H1 (cell line): ENCODE measurements around the gene GJA5. TPM values are rescaled to one million over a fixed set of nuclear protein-coding genes. Genes with fewer than 3 reads are reported as not detected.

Experiments used
- CTCF ChIA-PET: fragments of 300-600 bp; sonication (Branson Sonifier 250); formaldehyde crosslinking; loops from one replicate; lab custom pipeline; 2021; ENCODE audit not compliant: partially characterized antibody; lab: Charles Lee
- POLR2A ChIA-PET: fragments of 300-600 bp; sonication (Branson Sonifier 250); formaldehyde crosslinking; loops from one replicate; lab custom pipeline; 2021; ENCODE audit warnings: inconsistent platforms; ENCODE audit not compliant: partially characterized antibody; lab: Charles Lee
- DNase-seq, 2 experiments: peaks; one replicate each; pipeline versions ENCODE4 v3.0.0 to v3.0.0-alpha.2; 2010 to 2022; ENCODE audit warnings: low spot score in 2 of 2, low read depth in 1 of 2, mixed read lengths in 1 of 2
- FAIRE-seq: peaks from 2 replicates; lab custom pipeline; 2011; peaks lifted over from hg19 to GRCh38; lab: Jason Lieb, UNC
- H2AFZ ChIP-seq: 2 replicates; pipeline ENCODE4 v1.8.1; 2012; ENCODE audit warnings: low read length, inconsistent platforms
- H2AK5ac ChIP-seq: 2 replicates; pipeline ENCODE4 v1.6.1; 2013; ENCODE audit warnings: low read depth, low read length
- H2BK120ac ChIP-seq: replicated peaks from 2 replicates; pipeline ENCODE3; 2013; ENCODE audit warnings: low read depth, low read length, inconsistent platforms
- H2BK12ac ChIP-seq: 2 replicates; pipeline ENCODE4 v1.6.1; 2013; ENCODE audit warnings: low read depth, low read length
- H2BK15ac ChIP-seq: 2 replicates; pipeline ENCODE4 v1.6.1; 2013; ENCODE audit warnings: low read length
- H2BK20ac ChIP-seq: 2 replicates; pipeline ENCODE4 v1.6.1; 2013; ENCODE audit warnings: low read length
- H2BK5ac ChIP-seq: 2 replicates; pipeline ENCODE4 v1.6.1; 2013; ENCODE audit warnings: low read depth, low read length
- H3K14ac ChIP-seq: 2 replicates; pipeline ENCODE4 v1.6.1; 2013; ENCODE audit warnings: inconsistent platforms; ENCODE audit not compliant: insufficient read length
- H3K18ac ChIP-seq: 2 replicates; pipeline ENCODE4 v1.6.1; 2013; ENCODE audit warnings: low read length; ENCODE audit errors: extremely low read depth
- H3K23ac ChIP-seq: 2 replicates; pipeline ENCODE4 v1.6.1; 2013; ENCODE audit warnings: inconsistent platforms; ENCODE audit not compliant: insufficient read length
- H3K23me2 ChIP-seq: 2 replicates; pipeline ENCODE4 v1.6.1; 2013; ENCODE audit warnings: low read depth, low read length
- H3K27ac ChIP-seq: 2 replicates; pipeline ENCODE4 v1.6.1; 2011; ENCODE audit warnings: low read depth, low read length, inconsistent platforms
- H3K27me3 ChIP-seq, 4 experiments: replicated peaks in 1 of 4; 1 replicate in 1 of 4; 2 replicates in 3 of 4; pipeline versions ENCODE4 v1.6.1 to v1.8.1; 2011 to 2013; ENCODE audit warnings: low read length in 3 of 4, mild to moderate bottlenecking in 3 of 4, inconsistent platforms in 2 of 4, mixed read lengths in 2 of 4, moderate library complexity in 1 of 4; ENCODE audit not compliant: control insufficient read depth in 3 of 4, insufficient read depth in 3 of 4; ENCODE audit errors: extremely low read depth in 1 of 4
- H3K36me3 ChIP-seq, 4 experiments: 2 replicates each; pipeline versions ENCODE4 v1.6.1 to v1.8.1; 2011 to 2013; ENCODE audit warnings: mild to moderate bottlenecking in 4 of 4, low read length in 3 of 4, moderate library complexity in 2 of 4, control low read depth in 1 of 4, inconsistent platforms in 1 of 4; ENCODE audit not compliant: insufficient read depth in 4 of 4, control insufficient read depth in 2 of 4
- H3K4ac ChIP-seq: replicated peaks from 2 replicates; pipeline ENCODE3; 2013; ENCODE audit warnings: low read length, low read depth, mixed read lengths, inconsistent platforms; ENCODE audit not compliant: insufficient read length
- H3K4me1 ChIP-seq, 4 experiments: replicated peaks in 1 of 4; 1 replicate in 1 of 4; 2 replicates in 3 of 4; pipeline versions ENCODE4 v1.6.1 to v1.8.1; 2011 to 2013; ENCODE audit warnings: low read length in 3 of 4, inconsistent platforms in 2 of 4, mixed read lengths in 1 of 4; ENCODE audit not compliant: insufficient read depth in 4 of 4, control insufficient read depth in 3 of 4
- H3K4me2 ChIP-seq, 2 experiments: 2 replicates each; pipeline versions ENCODE4 v1.6.1 to v1.8.1; 2011 to 2013; ENCODE audit warnings: low read depth in 2 of 2, low read length in 2 of 2, control low read depth in 1 of 2, inconsistent platforms in 1 of 2, mild to moderate bottlenecking in 1 of 2; ENCODE audit not compliant: insufficient read depth in 1 of 2
- H3K4me3 ChIP-seq, 4 experiments: fragments of 200-600, 300-600 bp in 1 of 4; sonication (generic), shearing (Covaris generic), sonication (Bioruptor Twin) in 1 of 4; 2 replicates each; pipeline versions ENCODE4 v1.5.1 to v1.8.1; 2011 to 2016; ENCODE audit warnings: low read length in 4 of 4, low read depth in 3 of 4, control low read depth in 2 of 4, inconsistent platforms in 2 of 4, mild to moderate bottlenecking in 2 of 4, mixed read lengths in 1 of 4, moderate library complexity in 1 of 4; ENCODE audit not compliant: insufficient read depth in 2 of 4; ENCODE audit errors: extremely low read depth in 1 of 4
- H3K56ac ChIP-seq: replicated peaks from 2 replicates; pipeline ENCODE3; 2013; ENCODE audit warnings: low read depth, mild to moderate bottlenecking, mixed read lengths, low read length, inconsistent platforms; ENCODE audit not compliant: insufficient read length
- H3K79me1 ChIP-seq: 2 replicates; pipeline ENCODE4 v1.6.1; 2013; ENCODE audit warnings: low read depth, low read length, control low read depth
- H3K79me2 ChIP-seq, 2 experiments: 2 replicates each; pipeline versions ENCODE4 v1.6.1 to v1.8.1; 2012 to 2013; ENCODE audit warnings: low read length in 2 of 2, mild to moderate bottlenecking in 2 of 2, inconsistent platforms in 1 of 2; ENCODE audit not compliant: insufficient read depth in 2 of 2, control insufficient read depth in 1 of 2
- H3K9ac ChIP-seq, 4 experiments: replicated peaks in 1 of 4; 1 replicate in 1 of 4; 2 replicates in 3 of 4; pipeline versions ENCODE4 v1.6.1 to v1.8.1; 2011 to 2013; ENCODE audit warnings: low read depth in 3 of 4, low read length in 3 of 4, control low read depth in 2 of 4, mild to moderate bottlenecking in 2 of 4, moderate library complexity in 2 of 4, inconsistent platforms in 1 of 4; ENCODE audit errors: extremely low read depth in 1 of 4
- H3K9me3 ChIP-seq, 2 experiments: 2 replicates each; pipeline versions ENCODE4 v1.6.1 to v1.8.1; 2012 to 2013; ENCODE audit warnings: mild to moderate bottlenecking in 2 of 2, moderate library complexity in 2 of 2, control low read depth in 1 of 2, inconsistent platforms in 1 of 2, low read depth in 1 of 2, low read length in 1 of 2, mixed read lengths in 1 of 2; ENCODE audit not compliant: insufficient read depth in 2 of 2
- H4K20me1 ChIP-seq, 2 experiments: replicated peaks in 1 of 2; 2 replicates each; pipeline versions ENCODE3 to v1.8.1; 2011 to 2013; ENCODE audit warnings: inconsistent platforms in 2 of 2, low read length in 2 of 2, mild to moderate bottlenecking in 1 of 2; ENCODE audit not compliant: insufficient read depth in 2 of 2, control insufficient read depth in 1 of 2
- H4K5ac ChIP-seq: 2 replicates; pipeline ENCODE4 v1.6.1; 2013; ENCODE audit warnings: low read length, low read depth, mixed read lengths, inconsistent platforms; ENCODE audit not compliant: insufficient read length
- H4K8ac ChIP-seq: 2 replicates; pipeline ENCODE4 v1.8.0; 2013; ENCODE audit warnings: mild to moderate bottlenecking, moderate library complexity, low read length, inconsistent platforms; ENCODE audit not compliant: insufficient read depth; ENCODE audit errors: extremely low read depth
- H4K91ac ChIP-seq: replicated peaks from 2 replicates; pipeline ENCODE3; 2013; ENCODE audit warnings: low read length, mixed read lengths, inconsistent platforms; ENCODE audit not compliant: insufficient read length
- CBX8 ChIP-seq: fragments of 300-800, 300-1000 bp; sonication (generic); IDR thresholded peaks from 2 replicates; pipeline ENCODE4 v1.7.1; 2016; ENCODE audit warnings: low read depth, low read length, borderline replicate concordance
- CHD1 ChIP-seq: IDR thresholded peaks from 2 replicates; pipeline ENCODE4 v1.6.1; 2012; ENCODE audit warnings: low read depth, low read length, improper control_type of control experiment
- CTBP2 ChIP-seq: IDR thresholded peaks from 2 replicates; pipeline ENCODE4 v1.7.0; 2011; ENCODE audit warnings: borderline replicate concordance, mild to moderate bottlenecking, moderate library complexity, mixed read lengths, low read length; ENCODE audit not compliant: insufficient read depth, insufficient read length
- E2F6 ChIP-seq: IDR thresholded peaks from 2 replicates; pipeline ENCODE4 v1.6.1; 2012; ENCODE audit warnings: inconsistent platforms
- HDAC6 ChIP-seq: IDR thresholded peaks from one replicate; pipeline ENCODE4 v1.7.1; 2012; ENCODE audit warnings: low read depth, mild to moderate bottlenecking, inconsistent platforms, low read length, moderate library complexity
- NRF1 ChIP-seq: IDR thresholded peaks from 2 replicates; pipeline ENCODE4 v1.6.1; 2011; ENCODE audit warnings: mild to moderate bottlenecking, low read depth, low read length, improper control_type of control experiment
- POLR2A ChIP-seq, 2 experiments: IDR thresholded peaks; 1 replicate in 1 of 2; 2 replicates in 1 of 2; pipeline ENCODE4 v1.6.1; 2011; ENCODE audit warnings: low read depth in 2 of 2, low read length in 2 of 2, mild to moderate bottlenecking in 2 of 2; ENCODE audit errors: control extremely low read depth in 1 of 2
- RFX5 ChIP-seq: IDR thresholded peaks from 2 replicates; pipeline ENCODE4 v1.6.1; 2011; ENCODE audit warnings: low read depth, low read length, improper control_type of control experiment, borderline replicate concordance
- SIN3A ChIP-seq, 2 experiments: IDR thresholded peaks in 1 of 2; conservative IDR thresholded peaks in 1 of 2; 2 replicates each; pipeline ENCODE4 v1.6.1; 2011 to 2012; ENCODE audit warnings: low read length in 2 of 2, improper control_type of control experiment in 1 of 2, low read depth in 1 of 2, mild to moderate bottlenecking in 1 of 2
- WGBS, 2 experiments: shearing (Covaris generic) in 1 of 2; methylation state at CpG; one replicate each; pipeline versions ENCODE4 v1.1.6 to v1.1.7; 2013 to 2015; ENCODE audit warnings: low lambda C conversion rate in 2 of 2, mixed read lengths in 2 of 2, inconsistent platforms in 1 of 2, low coverage in 1 of 2, missing lambda C conversion rate in 1 of 2; ENCODE audit not compliant: insufficient replicate concordance in 2 of 2, insufficient coverage in 1 of 2, insufficient read length in 1 of 2; ENCODE audit errors: extremely low coverage in 1 of 2, missing lambda C conversion rate in 1 of 2; 5-methylcytosine and 5-hydroxymethylcytosine counted together
- polyA plus RNA-seq, 7 experiments: library from polyadenylated mRNA; depleted of rRNA in 3 of 7; stranded (reverse) in 5 of 7; unstranded in 2 of 7; fragments of >200 nt in 5 of 7; fragments of 200-250 nt in 2 of 7; gene quantifications; 1 replicate in 5 of 7; 2 replicates in 1 of 7; 4 replicates in 1 of 7; pipeline versions ENCODE4 v1.2.1 to v1.2.3, GENCODE V29; 2011 to 2013; ENCODE audit warnings: missing spikeins in 2 of 7, mixed read lengths in 2 of 7
- total RNA-seq: library from RNA; stranded (reverse); fragmentation: NEBNext Ultra II Directional; extraction: Animal tissue kit (Norgen Biotek cat#: 25700); gene quantifications from 2 replicates; pipeline ENCODE4 v1.2.1, GENCODE V29; 2021
- TF ChIP-seq, protein P1 (sequence below): IDR thresholded peaks from 2 replicates; pipeline ENCODE4 v1.6.1; 2012; ENCODE audit warnings: low read length, inconsistent platforms

Gene GJA5
- total and polyA plus RNA-seq, 2 of the 8 experiments (the other 6 are each of a cell fraction or from before 2014, with no cell fraction given): 1.2 to 2.7 TPM

DNA sequence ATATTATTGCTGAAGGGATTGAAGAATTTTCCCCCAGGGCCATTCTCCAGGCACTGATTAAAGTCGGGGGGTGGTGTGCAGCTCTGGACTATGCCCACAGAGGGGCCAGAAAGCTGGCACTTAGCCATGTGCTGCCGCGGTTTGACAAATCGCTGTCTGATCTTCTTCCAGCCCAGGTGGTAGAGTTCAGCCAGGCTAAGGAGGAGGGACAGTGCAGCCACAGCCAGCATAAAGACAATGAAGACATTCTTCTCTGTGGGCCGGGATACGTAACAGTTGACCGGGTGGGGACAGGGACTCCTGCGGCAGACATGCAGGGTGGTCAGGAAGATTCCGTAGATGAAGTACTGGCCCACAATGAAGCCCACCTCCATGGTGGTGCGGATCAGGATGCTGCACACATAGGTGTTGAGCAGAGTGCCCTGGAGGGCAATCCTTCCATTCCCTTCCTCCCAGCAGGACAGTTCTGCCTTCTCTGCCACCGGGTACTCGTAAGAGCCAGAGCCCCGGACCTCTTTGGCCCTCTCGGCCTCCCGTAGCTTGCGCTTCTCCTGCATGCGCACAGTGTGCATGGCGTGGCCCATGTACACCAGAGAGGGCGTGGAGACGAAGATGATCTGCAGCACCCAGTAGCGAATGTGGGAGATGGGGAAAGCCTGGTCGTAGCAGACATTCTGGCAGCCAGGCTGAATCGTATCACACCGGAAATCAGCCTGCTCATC, 1.9 kb downstream of the GJA5 start:
- no peaks in the 10 kb centered on the region; a peak in 1 of 8 replicates for H3K36me3 ChIP-seq
- CTCF ChIA-PET: interaction anchor here (1.8 kb wide), 1 partner anchor 134 kb away, joined by 5 read pairs; no protein-coding TSS in a partner anchor
- H3K79me1 ChIP-seq: no peaks in the 10 kb centered on the region
- no peak overlapping the region for H3K23ac ChIP-seq
- no peak overlapping the region for H3K4me2 ChIP-seq
- no peak overlapping the region for H2BK15ac ChIP-seq
- POLR2A ChIA-PET: no interaction called here
- no peaks in the 10 kb centered on the region for H3K4me1 ChIP-seq
- H2BK20ac ChIP-seq: no peak overlapping the region
- H3K18ac ChIP-seq: no peak overlapping the region
- H3K79me2 ChIP-seq: no peaks in the 10 kb centered on the region
- no peaks in the 10 kb centered on the region for H4K20me1 ChIP-seq
- H2BK120ac ChIP-seq: no peak overlapping the region
- no peak overlapping the region for H2BK12ac ChIP-seq
- no peak overlapping the region for H3K27ac ChIP-seq
- no peak overlapping the region for H4K5ac ChIP-seq
- H4K91ac ChIP-seq: peak overlapping the region; percentile 6
- H3K14ac ChIP-seq: no peak overlapping the region
- H3K9me3 ChIP-seq: no peaks in the 10 kb centered on the region
- H2AK5ac ChIP-seq: no peak overlapping the region; the same call in 1 of the 2 replicates
- peak overlapping the region; percentile 26; the same call in 1 of the 2 replicates for H4K8ac ChIP-seq
- no peak overlapping the region for H3K4ac ChIP-seq
- FAIRE-seq: no peak
- no peaks in the 10 kb centered on the region; the same call in 1 of the 2 replicates for H3K23me2 ChIP-seq
- H3K27me3 ChIP-seq: no peaks in the 10 kb centered on the region; a peak in 1 of 7 replicates
- peak overlapping the region; percentile 12; the same call in 1 of the 2 replicates for H2BK5ac ChIP-seq
- H2AFZ ChIP-seq: no peak overlapping the region
- no peak overlapping the region for H3K4me3 ChIP-seq
- WGBS, 2 experiments: 92% methylated on average over 24 of the region's 24 CpGs; no CpG with 5 or more reads in 1 of the 2 experiments
- H3K9ac ChIP-seq: no peak overlapping the region
- no peak overlapping the region for H3K56ac ChIP-seq
- no peak for DNase-seq
- TF ChIP-seq CBX8: no peak
- TF ChIP-seq HDAC6: no peak
- TF ChIP-seq, protein P1, sequence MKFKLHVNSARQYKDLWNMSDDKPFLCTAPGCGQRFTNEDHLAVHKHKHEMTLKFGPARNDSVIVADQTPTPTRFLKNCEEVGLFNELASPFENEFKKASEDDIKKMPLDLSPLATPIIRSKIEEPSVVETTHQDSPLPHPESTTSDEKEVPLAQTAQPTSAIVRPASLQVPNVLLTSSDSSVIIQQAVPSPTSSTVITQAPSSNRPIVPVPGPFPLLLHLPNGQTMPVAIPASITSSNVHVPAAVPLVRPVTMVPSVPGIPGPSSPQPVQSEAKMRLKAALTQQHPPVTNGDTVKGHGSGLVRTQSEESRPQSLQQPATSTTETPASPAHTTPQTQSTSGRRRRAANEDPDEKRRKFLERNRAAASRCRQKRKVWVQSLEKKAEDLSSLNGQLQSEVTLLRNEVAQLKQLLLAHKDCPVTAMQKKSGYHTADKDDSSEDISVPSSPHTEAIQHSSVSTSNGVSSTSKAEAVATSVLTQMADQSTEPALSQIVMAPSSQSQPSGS: no peak
- TF ChIP-seq CTBP2: no peak
- no peak for TF ChIP-seq SIN3A (conservative IDR thresholded peaks at IDR 0.05 in 1 of 2, IDR thresholded peaks at IDR 0.05 in 1 of 2; ENCODE audit: low read depth in 1 of 2, low read length in 2 of 2)
- no peak for TF ChIP-seq NRF1
- no peak for TF ChIP-seq POLR2A (IDR thresholded peaks at IDR 0.05; ENCODE audit: control extremely low read depth in 1 of 2, low read depth in 2 of 2, low read length in 2 of 2)
- TF ChIP-seq E2F6: no peak
- TF ChIP-seq RFX5: no peak
- no peak for TF ChIP-seq CHD1
